ENCODE results near the gene RABL2A.
"Not testable (repeated sequence)": the region's sequence is repeated elsewhere in the genome, so short reads cannot be mapped to it uniquely, and the experiment has no call there.

The RABL2A gene

GRCh38 chr2:113609822-113610221 lies 17.2 kb upstream of the RABL2A start:
- DNase-seq (ENCODE audit: low spot score), result not testable (repeated sequence)

GRCh38 chr2:113621002-113621401 lies 6.1 kb upstream of the RABL2A start:
- not testable (repeated sequence) for DNase-seq (ENCODE audit: low spot score)

GRCh38 chr2:113625906-113626305 lies 1.2 kb upstream of the RABL2A start:
- not testable (repeated sequence) for DNase-seq (ENCODE audit: low spot score)

- DNase-seq (ENCODE audit: low spot score), result not testable (repeated sequence)
Measured at GRCh38 chr2:113632849-113633345, 5.8 kb downstream of the RABL2A start.

DNA sequence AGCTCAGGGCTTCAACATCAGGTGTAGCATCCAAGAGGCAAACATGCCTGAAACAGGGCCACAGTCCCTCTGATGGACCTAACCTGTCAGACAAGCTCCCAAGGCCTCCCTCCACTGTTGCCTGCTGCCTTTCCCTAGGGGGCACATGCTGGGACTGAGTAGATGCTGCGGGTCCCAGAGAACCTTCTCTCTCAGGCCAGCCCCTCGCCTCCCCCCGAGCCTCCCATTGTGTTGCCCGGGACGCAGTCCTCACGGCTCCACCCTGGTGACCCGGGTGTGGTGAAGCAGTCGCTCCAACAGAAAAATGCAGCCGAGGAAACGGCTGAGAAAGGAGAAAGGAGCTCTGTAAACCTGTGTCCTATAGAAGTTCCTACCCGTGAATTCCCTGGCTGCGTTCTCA lies 8.3 kb downstream of the RABL2A start:
- DNase-seq (ENCODE audit: low spot score), result not testable (repeated sequence)

GRCh38 chr2:113636226-113636625 lies 9.2 kb downstream of the RABL2A start:
- not testable (repeated sequence) for DNase-seq (ENCODE audit: low spot score)

DNA sequence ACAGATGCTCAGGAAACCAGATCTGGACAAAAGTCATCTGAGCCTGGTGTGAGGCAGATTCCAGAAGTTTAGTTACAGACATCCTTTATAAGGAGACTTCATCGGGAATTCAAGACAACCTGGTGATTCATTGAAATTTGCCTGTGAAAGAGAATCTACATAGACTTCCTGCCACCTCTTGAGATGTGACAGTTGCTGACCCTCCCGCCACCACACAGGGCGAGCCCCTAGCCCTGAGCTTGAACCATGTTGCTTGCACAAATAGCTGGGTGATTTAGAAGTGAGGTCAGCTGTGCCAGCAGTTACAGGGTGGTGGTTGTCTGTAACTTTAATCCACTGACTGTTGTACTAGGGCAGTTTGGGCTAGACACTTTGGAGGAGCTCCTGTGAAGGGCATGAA lies 11.0 kb downstream of the RABL2A start:
- not testable (repeated sequence) for DNase-seq (ENCODE audit: low spot score)

GRCh38 chr2:113646217-113646616 lies 19.2 kb downstream of the RABL2A start:
- DNase-seq (ENCODE audit: low spot score), result not testable (repeated sequence)

GRCh38 chr2:113650834-113651815 lies 24.1 kb downstream of the RABL2A start:
- not testable (repeated sequence) for DNase-seq (ENCODE audit: low spot score)

- not testable (repeated sequence) for DNase-seq (ENCODE audit: low spot score)
Measured at GRCh38 chr2:113652599-113652998, 25.5 kb downstream of the RABL2A start.

DNA sequence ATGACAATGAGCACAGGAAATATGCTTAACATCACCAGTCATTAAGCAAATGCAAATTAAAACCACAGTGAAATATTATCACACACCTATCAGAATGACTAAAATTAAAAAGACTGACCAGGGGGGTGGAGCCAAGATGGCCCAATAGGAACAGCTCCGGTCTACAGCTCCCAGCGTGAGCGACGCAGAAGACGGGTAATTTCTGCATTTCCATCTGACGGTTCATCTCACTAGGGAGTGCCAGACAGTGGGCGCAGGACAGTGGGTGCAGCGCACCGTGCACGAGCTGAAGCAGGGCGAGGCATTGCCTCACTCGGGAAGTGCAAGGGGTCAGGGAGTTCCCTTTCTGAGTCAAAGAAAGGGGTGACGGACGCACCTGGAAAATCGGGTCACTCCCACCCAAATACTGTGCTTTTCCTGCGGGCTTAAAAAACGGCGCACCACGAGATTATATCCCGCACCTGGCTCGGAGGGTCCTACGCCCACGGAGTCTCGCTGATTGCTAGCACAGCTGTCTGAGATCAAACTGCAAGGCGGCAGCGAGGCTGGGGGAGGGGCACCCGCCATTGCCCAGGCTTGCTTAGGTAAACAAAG lies 29.1 kb downstream of the RABL2A start:
- not testable (repeated sequence) for DNase-seq (ENCODE audit: low spot score)

DNA sequence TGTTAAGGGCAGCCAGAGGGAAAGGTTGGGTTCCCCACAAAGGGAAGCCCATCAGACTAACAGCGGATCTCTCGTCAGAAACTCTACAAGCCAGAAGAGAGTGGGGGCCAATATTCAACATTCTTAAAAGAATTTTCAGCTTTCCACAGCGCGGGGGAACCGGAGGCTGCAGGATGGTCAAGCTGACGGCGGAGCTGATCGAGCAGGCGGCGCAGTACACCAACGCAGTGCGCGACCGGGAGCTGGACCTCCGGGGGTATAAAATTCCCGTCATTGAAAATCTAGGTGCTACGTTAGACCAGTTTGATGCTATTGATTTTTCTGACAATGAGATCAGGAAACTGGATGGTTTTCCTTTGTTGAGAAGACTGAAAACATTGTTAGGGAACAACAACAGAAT lies 30.7 kb downstream of the RABL2A start:
- not testable (repeated sequence) for DNase-seq (ENCODE audit: low spot score)

- DNase-seq (ENCODE audit: low spot score), result not testable (repeated sequence)
Measured at GRCh38 chr2:113663285-113664060, 36.4 kb downstream of the RABL2A start.

- DNase-seq (ENCODE audit: low spot score), result not testable (repeated sequence)
Measured at GRCh38 chr2:113664761-113665533, 37.9 kb downstream of the RABL2A start.

GRCh38 chr2:113669013-113669412 lies 41.9 kb downstream of the RABL2A start:
- DNase-seq (ENCODE audit: low spot score), result not testable (repeated sequence)

DNA sequence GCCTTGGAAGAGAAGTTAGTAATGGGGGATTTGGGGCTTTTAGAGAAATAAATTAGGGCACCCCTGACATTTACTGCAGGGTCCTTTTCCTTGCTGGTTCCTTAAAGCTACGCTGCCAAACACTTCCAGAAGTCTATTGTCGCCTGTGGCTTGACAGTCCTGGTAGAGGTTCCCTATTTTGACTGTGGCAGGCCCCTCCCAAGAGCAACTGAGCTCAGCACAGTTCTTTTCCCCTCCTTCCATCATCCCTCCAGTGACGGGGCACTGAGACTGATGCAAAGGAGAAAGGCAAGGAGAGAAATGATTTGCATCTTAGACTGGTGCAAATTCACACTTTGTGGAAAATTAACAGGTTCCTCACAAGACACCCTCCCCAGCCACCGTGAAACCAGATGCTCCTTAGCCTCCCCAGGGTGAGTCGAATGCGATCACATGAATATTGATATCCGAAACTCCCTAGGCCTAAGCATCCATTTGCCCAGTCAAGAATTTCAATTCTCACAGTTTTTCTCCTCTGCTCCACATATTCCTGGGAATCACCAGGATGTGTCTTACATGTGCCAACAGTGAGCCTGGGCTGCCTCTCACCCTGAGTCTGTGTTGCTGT lies 45.4 kb downstream of the RABL2A start:
- DNase-seq (ENCODE audit: low spot score), result no peak

- DNase-seq (ENCODE audit: low spot score), result no peak
Measured at GRCh38 chr2:113675875-113676274, 48.8 kb downstream of the RABL2A start.

DNA sequence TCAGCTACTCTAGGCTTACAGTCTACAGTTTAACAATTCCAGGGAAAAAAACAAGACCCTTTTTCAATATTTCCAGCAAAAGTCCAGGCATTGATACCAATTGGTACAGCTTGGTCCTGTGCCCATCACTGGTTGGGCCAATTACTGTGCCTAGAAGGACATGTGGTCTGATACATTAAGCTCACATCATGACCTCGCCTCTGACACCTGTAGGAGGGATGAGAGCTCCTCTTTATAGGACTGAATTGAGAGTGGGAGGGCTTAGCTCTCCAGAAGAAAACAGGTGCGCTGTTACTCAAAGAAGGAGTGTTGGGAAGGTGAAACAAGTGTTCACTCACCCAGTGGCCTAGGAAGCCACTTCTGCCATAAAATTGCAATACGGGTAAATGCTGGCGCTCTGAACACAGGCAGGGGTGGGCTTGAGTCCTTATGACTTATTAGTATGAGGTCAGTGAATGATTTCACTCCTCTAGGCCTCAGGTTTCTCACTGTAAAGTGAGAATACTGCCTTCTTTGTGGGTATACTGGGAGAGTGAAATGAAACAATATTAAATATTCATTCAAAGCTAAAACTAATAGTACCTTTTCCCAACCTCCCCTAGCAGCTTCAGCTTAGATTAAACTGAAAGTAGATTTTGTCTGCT lies 49.7 kb downstream of the RABL2A start:
- DNase-seq (ENCODE audit: low spot score), result no peak

GRCh38 chr2:113677330-113677729 lies 50.3 kb downstream of the RABL2A start:
- no peak for DNase-seq (ENCODE audit: low spot score)

DNA sequence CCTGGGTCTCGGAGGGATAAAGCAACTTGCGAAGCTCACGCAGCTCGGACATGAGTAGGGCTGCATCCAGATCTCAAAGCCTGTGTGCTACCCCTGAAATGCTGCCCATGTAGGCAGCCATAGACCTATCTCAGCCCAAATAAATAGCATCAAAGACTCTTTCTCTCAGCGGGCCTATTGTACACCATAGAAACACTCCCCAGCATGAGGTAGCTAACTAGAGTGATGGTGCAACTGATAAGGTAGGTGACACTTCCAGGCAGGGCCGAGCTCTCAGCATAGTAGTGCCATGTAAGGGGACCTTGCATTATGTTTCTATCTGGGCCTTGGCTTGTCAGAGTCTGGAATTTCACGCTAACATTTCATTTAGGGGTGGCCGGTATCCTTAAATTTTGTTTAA lies 52.4 kb downstream of the RABL2A start:
- no peak for DNase-seq (ENCODE audit: low spot score)

Measured in NAMALWA (cell line).